Jurkat, Clone E6-1 (cell line): ENCODE results near the gene MANSC4.

Source experiments
- DNase-seq: peaks from one replicate; pipeline ENCODE4 v3.0.0-alpha.2; 2011; ENCODE audit warnings: low read depth, low spot score
- H3K4me3 ChIP-seq: 2 replicates; pipeline ENCODE4 v1.5.1; 2011; ENCODE audit warnings: mild to moderate bottlenecking, low read length, control low read depth, moderate library complexity

Gene MANSC4

GRCh38 chr12:27802936-27803335, 22.9 kb upstream of the MANSC4 start:
- no peak overlapping the region for H3K4me3 ChIP-seq
- DNase-seq: no peak

- DNase-seq: no peak
- H3K4me3 ChIP-seq: no peak overlapping the region
Observed at GRCh38 chr12:27802511-27802910, 22.5 kb upstream of the MANSC4 start.

- DNase-seq: no peak
Observed at GRCh38 chr12:27801630-27802029, 21.6 kb upstream of the MANSC4 start.

GRCh38 chr12:27800819-27801218, 20.8 kb upstream of the MANSC4 start:
- H3K4me3 ChIP-seq: no peak overlapping the region
- no peak for DNase-seq

More at GRCh38 chr12:27801630-27802029, 21.6 kb upstream of the MANSC4 start:
- H3K4me3 ChIP-seq: no peak overlapping the region

- no peak overlapping the region for H3K4me3 ChIP-seq
- no peak for DNase-seq
Observed at GRCh38 chr12:27797301-27798025, 17.4 kb upstream of the MANSC4 start.

GRCh38 chr12:27796128-27796527, 16.1 kb upstream of the MANSC4 start:
- DNase-seq: no peak
- H3K4me3 ChIP-seq: no peak overlapping the region

- no peak overlapping the region for H3K4me3 ChIP-seq
- no peak for DNase-seq
Observed at GRCh38 chr12:27794818-27795584, 15.0 kb upstream of the MANSC4 start.

GRCh38 chr12:27790179-27790578, 10.1 kb upstream of the MANSC4 start:
- H3K4me3 ChIP-seq: no peak overlapping the region
- DNase-seq: no peak

GRCh38 chr12:27787559-27787958, 7.5 kb upstream of the MANSC4 start:
- DNase-seq: no peak

GRCh38 chr12:27785882-27786570, 6.0 kb upstream of the MANSC4 start:
- DNase-seq: no peak
- no peak overlapping the region for H3K4me3 ChIP-seq

More at GRCh38 chr12:27787559-27787958, 7.5 kb upstream of the MANSC4 start:
- no peak overlapping the region for H3K4me3 ChIP-seq

GRCh38 chr12:27782481-27782880, 2.4 kb upstream of the MANSC4 start:
- DNase-seq: no peak
- H3K4me3 ChIP-seq: no peak overlapping the region

GRCh38 chr12:27781680-27782079, 1.6 kb upstream of the MANSC4 start:
- DNase-seq: no peak
- H3K4me3 ChIP-seq: no peak overlapping the region

- peak overlapping the region; percentile 78 for H3K4me3 ChIP-seq
- DNase-seq: peak; percentile 25
Observed at GRCh38 chr12:27780612-27781408, 774 bp upstream of the MANSC4 start.

- peak overlapping the region; percentile 78 for H3K4me3 ChIP-seq
- peak; percentile 6 for DNase-seq
Observed at GRCh38 chr12:27779416-27779919, 568 bp downstream of the MANSC4 start.

- H3K4me3 ChIP-seq: no peak overlapping the region
Observed at GRCh38 chr12:27778206-27778605, 1.8 kb downstream of the MANSC4 start.

GRCh38 chr12:27777141-27777540, 2.9 kb downstream of the MANSC4 start:
- DNase-seq: no peak
- H3K4me3 ChIP-seq: no peak overlapping the region

More at GRCh38 chr12:27778206-27778605, 1.8 kb downstream of the MANSC4 start:
- DNase-seq: no peak

GRCh38 chr12:27772328-27773049, 7.5 kb downstream of the MANSC4 start:
- no peak overlapping the region for H3K4me3 ChIP-seq
- no peak for DNase-seq
